Osteoblast (primary cell): Measurements from ENCODE around the gene LIPC. TPM values are rescaled to one million over a fixed set of nuclear protein-coding genes. Genes with fewer than 3 reads are reported as not detected.

Experiments
- DNase-seq: peaks from one replicate; pipeline ENCODE4 v3.0.0; 2011; ENCODE audit warnings: low spot score, mixed read lengths; ENCODE audit not compliant: insufficient read length; ENCODE audit errors: missing footprints
- H2AFZ ChIP-seq: 2 replicates; pipeline ENCODE4 v1.6.0; 2011; ENCODE audit warnings: mild to moderate bottlenecking, low read length
- H3K27ac ChIP-seq: 2 replicates; pipeline ENCODE4 v1.5.1; 2011; ENCODE audit warnings: mild to moderate bottlenecking, low read depth, low read length, moderate library complexity
- H3K27me3 ChIP-seq: 2 replicates; pipeline ENCODE4 v1.6.0; 2012; ENCODE audit warnings: mild to moderate bottlenecking, control low read depth, inconsistent platforms, low read length, moderate library complexity; ENCODE audit not compliant: insufficient read depth
- H3K36me3 ChIP-seq: 2 replicates; pipeline ENCODE4 v1.5.1; 2011; ENCODE audit warnings: mild to moderate bottlenecking, low read length, control low read depth, moderate library complexity; ENCODE audit not compliant: insufficient read depth
- H3K4me1 ChIP-seq: 2 replicates; pipeline ENCODE4 v1.5.1; 2011; ENCODE audit warnings: mild to moderate bottlenecking, low read length, control low read depth, moderate library complexity; ENCODE audit not compliant: insufficient read depth
- H3K4me2 ChIP-seq: 2 replicates; pipeline ENCODE4 v1.6.0; 2011; ENCODE audit warnings: mild to moderate bottlenecking, low read length; ENCODE audit not compliant: insufficient read depth
- H3K4me3 ChIP-seq: fragments of 200-600 bp; sonication (generic); 3 replicates; pipeline ENCODE4 v1.5.1; 2012; ENCODE audit warnings: mild to moderate bottlenecking, low read length, inconsistent platforms; ENCODE audit not compliant: insufficient read depth
- H3K79me2 ChIP-seq: 2 replicates; pipeline ENCODE4 v1.6.0; 2012; ENCODE audit warnings: mild to moderate bottlenecking, low read length, control low read depth, inconsistent platforms; ENCODE audit not compliant: insufficient read depth
- H3K9me3 ChIP-seq: 2 replicates; pipeline ENCODE4 v1.5.1; 2011; ENCODE audit warnings: low read depth, low read length, control low read depth
- H4K20me1 ChIP-seq: 2 replicates; pipeline ENCODE4 v1.6.0; 2012; ENCODE audit warnings: mild to moderate bottlenecking, low read length, control low read depth; ENCODE audit not compliant: insufficient read depth
- CTCF ChIP-seq: IDR thresholded peaks from 2 replicates; pipeline ENCODE4 v1.5.1; 2011; ENCODE audit warnings: mild to moderate bottlenecking, low read depth, low read length, moderate library complexity; ENCODE audit errors: extremely low read depth
- total RNA-seq: library from RNA; depleted of rRNA; stranded (reverse); fragments of >200 nt; gene quantifications from 2 replicates; pipeline ENCODE4 v1.2.3, GENCODE V29; 2012

Gene LIPC
- total RNA-seq, 1 donor, result 1.1 TPM

DNA sequence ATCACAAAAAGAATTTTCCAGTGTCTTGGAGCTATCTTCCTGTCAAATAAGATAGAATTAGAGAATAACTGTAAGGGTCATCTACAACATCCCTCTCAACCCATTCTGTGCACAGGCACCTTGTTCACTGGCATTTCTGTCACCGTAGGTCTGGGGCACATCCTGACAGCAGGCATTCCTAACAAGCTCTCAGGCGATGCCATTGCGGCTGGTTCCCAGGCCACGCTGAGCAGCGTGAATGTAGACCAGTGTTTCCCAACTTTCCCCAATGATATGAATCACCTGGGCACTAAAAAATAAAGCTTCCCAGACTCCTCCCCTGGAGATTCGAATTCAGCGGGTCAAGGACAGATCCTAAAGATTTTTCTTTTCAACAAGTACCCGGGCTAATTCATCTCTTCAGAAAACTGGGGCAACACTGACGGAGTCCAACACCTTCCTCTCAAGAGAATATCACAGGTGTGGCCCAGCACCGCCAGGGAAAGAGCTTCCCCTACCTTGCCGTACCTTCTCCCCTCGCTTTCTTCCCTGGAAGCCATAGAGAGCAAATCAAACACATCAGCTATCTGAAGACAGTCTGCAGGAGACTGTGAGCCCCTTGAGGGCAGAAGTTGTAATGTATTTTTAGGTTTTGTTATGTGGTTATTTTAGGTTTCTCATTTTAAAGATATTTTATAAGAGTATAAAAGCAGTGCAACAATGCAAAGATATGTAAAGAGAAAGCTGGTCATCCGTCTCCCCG lies 143.4 kb downstream of the LIPC start:
- no peaks in the 10 kb centered on the region for H3K27me3 ChIP-seq
- no peaks in the 10 kb centered on the region for H3K4me1 ChIP-seq
- no peak overlapping the region for H3K4me2 ChIP-seq
- H3K27ac ChIP-seq, result no peak overlapping the region
- H3K4me3 ChIP-seq, result no peak overlapping the region
- H2AFZ ChIP-seq, result no peak overlapping the region
- H3K9me3 ChIP-seq, result no peaks in the 10 kb centered on the region
- no peaks in the 10 kb centered on the region for H4K20me1 ChIP-seq
- H3K79me2 ChIP-seq, result no peaks in the 10 kb centered on the region
- no peaks in the 10 kb centered on the region for H3K36me3 ChIP-seq
- no peak for DNase-seq
- TF ChIP-seq CTCF, result no peak

DNA sequence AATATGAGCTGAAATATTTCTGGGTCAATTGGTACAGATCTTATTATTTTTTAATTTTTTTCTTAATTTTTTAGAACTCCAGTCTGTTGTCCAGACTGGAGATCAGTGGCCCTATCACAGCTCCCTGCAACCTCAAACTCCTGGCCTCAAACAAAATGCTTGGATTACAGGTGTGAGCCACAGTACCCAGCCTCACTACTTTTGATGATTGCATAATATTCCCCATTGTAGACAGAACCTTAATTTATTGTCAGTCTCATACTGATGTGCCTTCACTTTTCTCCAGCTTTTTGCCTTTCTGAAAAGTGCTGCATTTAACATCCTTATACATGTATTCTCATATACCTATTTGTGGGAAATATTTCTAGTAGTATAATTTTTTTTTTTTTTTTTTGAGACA lies 144.9 kb downstream of the LIPC start:
- TF ChIP-seq CTCF, result no peak
- Histone ChIP-seq H3K79me2 (no peaks in the 10 kb centered on the region), H4K20me1 (no peaks in the 10 kb centered on the region), H3K4me1 (no peaks in the 10 kb centered on the region), H3K9me3 (no peaks in the 10 kb centered on the region), H3K4me3 (no peak overlapping the region), H3K27me3 (no peaks in the 10 kb centered on the region), H3K4me2 (no peak overlapping the region), H3K27ac (no peak overlapping the region), H3K36me3 (no peaks in the 10 kb centered on the region), H2AFZ (no peak overlapping the region)
- no peak for DNase-seq

DNA sequence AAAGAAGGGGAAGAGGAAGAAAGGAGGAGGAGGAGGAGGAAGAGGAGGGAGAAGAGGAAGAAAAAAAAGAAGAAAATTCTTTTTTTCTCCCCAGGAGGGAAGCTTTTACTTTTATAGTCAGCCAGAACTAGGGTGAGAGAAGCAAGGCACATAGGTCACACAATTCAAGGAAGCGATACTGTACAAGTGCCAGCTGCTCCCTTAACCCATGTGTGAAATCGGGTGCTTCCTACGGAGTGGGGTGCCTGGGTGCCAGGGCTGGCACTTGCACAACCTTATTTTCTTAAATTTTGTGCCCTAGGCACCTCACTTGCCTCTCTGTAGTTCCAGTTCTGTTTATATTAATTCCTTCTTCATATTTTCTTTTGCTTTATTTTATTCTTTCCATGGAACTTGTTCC lies 150.4 kb downstream of the LIPC start:
- Histone ChIP-seq H3K9me3 (no peaks in the 10 kb centered on the region), H2AFZ (no peak overlapping the region), H3K79me2 (no peaks in the 10 kb centered on the region), H3K27me3 (peaks cover 4% of the 10 kb centered on the region), H3K4me2 (no peak overlapping the region), H3K4me1 (no peaks in the 10 kb centered on the region), H4K20me1 (no peaks in the 10 kb centered on the region), H3K36me3 (no peaks in the 10 kb centered on the region), H3K4me3 (no peak overlapping the region), H3K27ac (no peak overlapping the region)
- TF ChIP-seq CTCF, result no peak
- no peak for DNase-seq

GRCh38 chr15:58583171-58583908 lies 151.5 kb downstream of the LIPC start:
- no peaks in the 10 kb centered on the region for H4K20me1 ChIP-seq
- H3K27me3 ChIP-seq, result peaks cover 4% of the 10 kb centered on the region
- no peak overlapping the region for H3K4me3 ChIP-seq
- no peak overlapping the region for H3K27ac ChIP-seq
- no peaks in the 10 kb centered on the region for H3K79me2 ChIP-seq
- no peaks in the 10 kb centered on the region for H3K9me3 ChIP-seq
- H2AFZ ChIP-seq, result no peak overlapping the region
- no peak for DNase-seq
- TF ChIP-seq CTCF, result no peak
- no peaks in the 10 kb centered on the region for H3K36me3 ChIP-seq
- H3K4me2 ChIP-seq, result no peak overlapping the region
- H3K4me1 ChIP-seq, result no peaks in the 10 kb centered on the region
